GM19351 (cell line): ENCODE data around the gene AGBL4.

ENCODE experiments used
- ATAC-seq: cut with Tn5 transposase; IDR thresholded peaks from one replicate; pipeline ENCODE4 v1.9.1; 2021; ENCODE audit warnings: mild to moderate bottlenecking, moderate library complexity; ENCODE audit not compliant: unreplicated experiment

The AGBL4 gene

DNA sequence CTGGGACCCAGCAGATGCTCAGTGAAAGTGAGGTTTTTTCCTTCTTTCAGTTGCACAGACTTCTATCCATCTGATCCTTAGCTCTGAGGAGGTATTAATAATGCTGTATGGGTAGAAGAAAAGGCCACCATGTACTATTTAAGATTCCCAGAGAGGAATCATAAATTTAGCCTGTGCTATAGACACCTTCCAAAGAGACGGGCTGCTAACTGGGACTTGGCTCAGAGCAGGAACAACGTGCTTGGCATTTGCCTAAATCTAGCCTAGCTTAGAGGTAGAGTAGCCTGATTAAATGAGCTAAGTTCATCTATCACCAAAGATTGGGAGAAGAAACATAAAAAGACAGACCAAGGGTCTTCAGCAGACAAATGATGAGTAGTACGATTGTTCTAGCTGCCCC lies 1070.1 kb downstream of the AGBL4 start:
- ATAC-seq = no peak

DNA sequence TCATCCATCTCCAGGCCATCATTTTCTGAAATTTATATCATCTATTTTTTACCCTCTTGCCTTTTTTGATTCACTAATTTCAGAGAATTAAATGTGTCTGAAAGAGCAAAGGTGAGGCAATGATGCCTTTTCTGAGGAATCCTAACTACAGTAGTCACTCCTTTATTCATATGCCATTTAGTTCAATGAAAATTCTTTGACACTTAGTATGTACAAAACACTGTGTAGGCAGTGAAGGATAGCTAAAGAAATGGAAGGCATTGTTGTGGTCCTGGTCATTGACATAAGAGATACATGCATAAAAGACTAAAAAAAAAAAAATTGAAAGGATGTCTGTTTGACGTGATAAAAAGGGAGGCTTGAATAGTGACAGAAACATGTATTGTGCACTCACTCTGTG lies 1075.2 kb downstream of the AGBL4 start:
- no peak for ATAC-seq

DNA sequence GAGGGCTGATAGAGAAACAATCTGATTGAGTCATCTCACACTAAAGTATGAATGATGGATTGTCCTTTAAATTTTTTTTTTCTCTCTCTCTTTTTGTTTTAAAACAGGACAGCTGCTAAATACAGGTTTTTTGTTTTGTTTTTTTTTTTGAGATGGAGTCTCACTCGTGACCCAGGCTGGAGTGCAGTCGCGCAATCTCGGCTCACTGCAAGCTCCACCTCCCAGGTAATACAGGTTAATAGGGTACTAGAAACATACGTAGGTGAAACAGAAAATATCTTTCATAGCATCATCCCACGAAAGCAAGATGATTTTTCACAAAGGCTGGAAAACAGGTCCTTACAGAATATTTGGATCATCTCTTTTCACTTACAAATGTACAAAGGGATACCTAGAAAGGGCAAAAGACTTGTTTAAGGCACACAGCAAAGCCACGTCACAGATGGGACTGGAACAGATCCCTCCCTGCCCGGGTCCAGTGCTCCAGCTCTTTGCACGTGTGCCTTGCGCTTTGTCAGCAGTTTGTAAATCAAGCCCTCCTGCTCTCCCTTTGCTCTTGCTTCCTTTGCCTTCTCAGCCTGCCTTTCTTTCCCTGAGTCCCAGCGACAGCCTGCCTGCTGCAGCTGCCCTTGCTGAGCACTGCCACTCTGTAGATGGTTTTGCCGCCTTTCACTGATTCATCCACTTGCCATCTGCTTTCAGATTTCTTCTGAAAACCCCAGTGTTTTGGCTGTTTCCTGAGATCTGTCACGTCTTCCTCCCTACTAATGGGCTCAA lies 1075.8 kb downstream of the AGBL4 start:
- no peak for ATAC-seq

DNA sequence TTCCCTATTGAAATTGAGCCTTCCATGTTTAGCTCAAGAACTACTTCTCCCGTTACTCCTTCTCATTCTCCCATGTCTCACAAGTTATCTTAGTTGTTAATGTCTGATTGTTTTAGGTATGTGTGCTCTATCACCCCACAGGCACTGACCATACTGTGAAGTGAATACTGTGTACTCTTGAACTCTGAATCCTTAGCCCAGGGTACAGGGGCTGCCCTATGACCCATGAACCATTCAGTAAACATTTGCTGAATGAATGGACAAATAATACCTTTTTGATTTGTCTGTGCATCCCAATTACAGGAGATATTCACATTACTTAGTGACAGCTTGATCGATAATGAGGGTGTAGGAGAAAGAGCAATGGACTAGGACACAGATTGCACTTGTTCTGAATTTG lies 1077.7 kb downstream of the AGBL4 start:
- no peak for ATAC-seq

DNA sequence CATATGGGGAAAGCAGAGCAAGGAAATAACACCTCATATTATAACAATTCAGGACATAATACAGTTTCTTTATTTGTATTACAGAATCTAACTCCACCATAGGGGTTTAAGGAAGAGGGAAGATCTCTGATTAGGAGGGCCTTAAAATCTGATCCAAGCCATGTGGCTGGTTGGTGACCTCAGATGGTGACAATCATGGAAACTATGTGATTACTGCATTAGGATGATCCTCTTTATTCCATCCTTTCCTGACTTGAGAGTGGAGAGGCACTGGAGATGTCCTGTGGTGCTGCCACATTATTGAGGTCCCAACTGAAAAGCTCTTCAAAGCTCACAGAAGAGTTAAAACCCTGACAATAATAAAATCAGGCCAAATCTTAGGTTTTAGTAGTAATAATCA lies 1078.9 kb downstream of the AGBL4 start:
- ATAC-seq = no peak

DNA sequence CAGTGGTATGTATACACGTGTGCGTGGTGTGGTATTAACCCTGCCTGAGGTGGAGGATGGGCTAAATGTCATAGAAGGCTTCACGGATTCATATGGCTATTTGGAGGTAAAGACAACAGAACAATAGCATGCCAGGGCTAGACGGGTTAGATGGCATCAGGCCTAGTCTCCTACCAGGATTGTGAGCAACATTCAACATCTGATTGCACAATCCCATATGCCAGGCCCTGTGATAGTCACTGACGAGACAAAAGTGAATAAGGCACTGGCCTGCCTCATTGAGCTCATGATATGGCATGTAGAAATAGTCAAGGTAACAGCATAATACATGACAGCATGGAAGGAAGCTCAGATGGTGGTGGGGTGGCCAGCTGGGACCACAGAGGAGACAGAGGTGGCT lies 1079.9 kb downstream of the AGBL4 start:
- no peak for ATAC-seq

DNA sequence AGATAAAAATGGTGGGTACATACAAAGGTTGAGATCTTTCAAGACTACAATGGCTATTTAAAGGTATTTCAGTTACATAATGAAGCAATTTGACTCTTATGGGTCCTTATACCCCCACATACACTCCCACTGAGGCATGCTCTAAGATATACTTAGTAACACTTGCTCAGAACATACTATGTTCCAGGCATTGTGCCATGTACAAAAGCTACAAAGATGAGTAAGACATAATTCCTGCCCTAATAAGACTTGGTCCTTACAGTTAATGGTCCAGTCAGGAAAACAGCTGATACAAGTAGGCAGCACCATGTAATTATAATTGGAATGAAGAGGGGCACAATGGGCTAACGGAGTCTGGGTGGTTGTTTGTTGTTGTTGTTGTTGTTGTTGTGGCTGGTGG lies 1080.4 kb downstream of the AGBL4 start:
- ATAC-seq = no peak

DNA sequence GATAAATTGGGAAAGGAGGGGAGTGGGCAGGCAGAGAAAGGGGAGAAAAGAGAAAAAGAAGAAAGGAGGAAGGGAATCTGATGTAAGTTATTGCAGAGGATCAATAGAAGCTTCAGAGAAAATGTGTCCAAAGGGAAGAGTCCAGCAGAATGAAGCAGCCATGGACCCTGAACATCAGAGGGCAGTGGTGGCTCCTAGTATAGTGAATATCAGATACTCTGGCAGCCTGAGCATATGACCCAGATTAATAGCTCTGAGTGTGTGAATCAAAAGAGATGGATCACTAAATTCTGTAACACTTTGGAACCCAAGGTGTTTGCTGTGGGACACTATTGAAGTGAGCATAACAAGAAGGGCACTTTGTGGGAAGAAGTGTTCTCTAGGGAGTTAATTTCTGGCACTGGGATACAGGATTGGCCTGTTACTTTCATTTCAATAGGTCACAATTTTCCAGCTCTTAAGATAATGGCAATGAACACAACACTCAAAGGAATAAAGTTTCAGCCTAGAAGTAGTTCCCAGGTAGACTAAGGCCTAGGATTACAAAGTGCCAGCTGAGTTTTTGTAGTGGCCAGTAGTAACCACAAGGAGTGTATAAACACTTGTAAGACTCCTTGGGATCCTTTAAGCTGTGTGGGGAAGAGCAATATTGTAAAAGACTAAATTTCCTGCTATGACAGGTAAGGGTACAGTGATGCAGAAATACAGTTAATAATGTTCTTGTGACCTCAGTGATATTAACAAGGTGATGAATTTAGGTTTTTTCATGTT lies 1082.6 kb downstream of the AGBL4 start:
- no peak for ATAC-seq

DNA sequence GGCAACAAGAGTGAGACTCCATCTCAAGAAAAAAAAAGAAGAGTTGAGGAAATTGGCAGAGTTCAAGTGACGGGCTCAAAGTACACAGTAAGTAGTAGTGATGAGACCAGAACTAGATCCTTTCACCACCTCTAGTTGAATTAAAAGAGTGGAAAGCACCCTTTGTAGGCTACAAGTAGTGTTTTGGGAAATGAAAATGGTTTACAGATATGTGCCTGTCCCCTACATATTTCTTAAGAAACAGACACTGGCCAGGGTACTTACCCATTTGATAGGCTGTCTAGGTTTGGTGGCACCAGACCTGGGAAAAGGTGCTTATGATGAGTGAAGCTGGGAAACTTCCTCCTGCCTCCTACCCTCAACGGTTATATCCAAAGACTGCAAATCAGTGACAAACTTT lies 1083.4 kb downstream of the AGBL4 start:
- no peak for ATAC-seq

DNA sequence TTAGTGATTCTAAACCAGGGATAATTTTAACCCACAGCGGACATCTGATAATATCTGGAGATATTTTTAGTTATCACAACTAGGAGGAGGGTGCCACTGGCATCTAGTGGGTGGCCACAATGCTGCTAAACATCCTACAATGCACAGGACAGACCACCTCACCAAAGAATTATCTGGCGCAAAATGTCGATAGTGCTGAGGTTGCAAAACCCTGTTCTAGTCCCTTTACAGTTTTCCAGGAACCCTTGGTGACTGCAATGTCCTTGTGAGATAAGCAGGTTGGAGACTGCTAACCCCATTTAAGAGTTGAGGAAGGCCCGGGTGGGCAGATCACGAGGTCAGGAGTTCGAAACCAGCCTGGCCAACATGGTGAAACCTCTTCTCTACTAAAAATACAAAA lies 1083.9 kb downstream of the AGBL4 start:
- ATAC-seq = no peak

DNA sequence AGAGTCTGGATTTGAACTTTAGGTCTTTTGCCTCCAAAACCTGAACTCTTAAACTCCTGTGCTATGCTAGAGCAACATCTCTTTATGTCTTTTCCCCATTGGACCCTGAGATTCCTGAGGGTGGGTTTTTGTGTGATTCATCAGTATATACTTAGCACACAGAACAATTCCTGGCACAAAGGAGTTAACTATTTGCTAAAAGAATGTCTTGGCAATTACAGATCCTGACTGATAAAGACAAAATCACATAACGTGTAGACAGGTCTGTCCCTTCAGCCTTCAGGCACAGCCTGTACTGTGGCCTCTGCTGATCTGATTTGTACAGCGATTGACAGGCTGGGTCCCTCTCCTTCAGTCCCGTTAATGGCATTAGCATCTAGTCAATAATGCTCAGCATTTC lies 1084.7 kb downstream of the AGBL4 start:
- ATAC-seq = no peak

DNA sequence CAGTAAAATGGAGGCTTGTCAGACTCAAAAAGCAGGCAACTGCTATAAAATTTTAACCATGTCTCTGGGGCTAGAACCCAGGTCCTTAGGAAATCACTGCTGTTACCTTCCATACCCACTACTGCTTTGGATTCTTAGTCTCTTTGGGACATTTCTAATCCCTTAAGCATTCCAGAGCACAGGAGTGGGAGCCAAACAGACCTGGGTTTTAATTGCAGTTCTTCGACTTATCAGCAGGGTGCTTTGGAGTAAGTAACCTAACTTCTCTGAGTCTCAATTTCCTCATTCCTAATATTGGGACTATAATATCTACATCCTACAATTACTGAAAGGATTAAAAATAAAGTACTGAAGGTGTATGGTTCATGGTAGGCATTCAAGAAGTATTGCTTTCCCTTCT lies 1086.0 kb downstream of the AGBL4 start:
- ATAC-seq = no peak

DNA sequence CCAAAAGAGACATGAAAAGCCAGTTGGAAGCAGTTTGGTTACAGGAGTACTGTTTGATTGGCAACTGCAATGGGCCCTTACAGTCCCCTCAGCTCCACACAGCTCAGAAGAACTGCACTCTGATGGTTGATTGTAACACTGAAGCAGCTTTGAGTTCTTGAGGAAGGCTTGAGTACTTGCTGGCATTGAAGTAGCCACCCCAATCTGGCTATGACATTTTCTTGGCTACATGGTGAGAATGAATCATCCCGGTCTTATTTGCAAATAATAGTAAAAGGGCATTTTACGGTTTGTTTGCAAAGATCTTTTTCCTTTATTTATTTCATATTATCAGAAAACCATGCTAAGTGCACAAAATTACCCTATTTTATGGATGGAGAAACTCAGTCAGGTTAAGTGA lies 1087.3 kb downstream of the AGBL4 start:
- ATAC-seq = no peak

DNA sequence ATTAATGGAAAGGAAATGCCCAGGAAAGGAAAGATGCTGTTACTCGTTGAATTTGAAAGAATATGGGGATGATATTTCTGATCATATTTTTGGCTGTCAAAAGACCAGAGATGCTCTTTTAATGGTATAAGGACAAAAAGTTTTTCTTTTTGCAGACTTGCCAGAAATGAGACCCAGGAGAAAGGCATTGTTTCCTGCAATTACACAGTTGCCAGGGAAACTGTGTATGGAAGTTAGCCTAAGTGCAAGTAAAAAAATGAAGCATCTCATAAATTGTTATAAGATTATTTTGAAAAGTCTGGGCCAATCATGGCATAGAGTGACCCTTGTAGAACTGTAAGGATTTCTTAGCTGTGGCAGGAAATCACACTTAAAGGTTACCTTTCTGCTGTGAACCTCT lies 1091.4 kb downstream of the AGBL4 start:
- ATAC-seq = no peak

DNA sequence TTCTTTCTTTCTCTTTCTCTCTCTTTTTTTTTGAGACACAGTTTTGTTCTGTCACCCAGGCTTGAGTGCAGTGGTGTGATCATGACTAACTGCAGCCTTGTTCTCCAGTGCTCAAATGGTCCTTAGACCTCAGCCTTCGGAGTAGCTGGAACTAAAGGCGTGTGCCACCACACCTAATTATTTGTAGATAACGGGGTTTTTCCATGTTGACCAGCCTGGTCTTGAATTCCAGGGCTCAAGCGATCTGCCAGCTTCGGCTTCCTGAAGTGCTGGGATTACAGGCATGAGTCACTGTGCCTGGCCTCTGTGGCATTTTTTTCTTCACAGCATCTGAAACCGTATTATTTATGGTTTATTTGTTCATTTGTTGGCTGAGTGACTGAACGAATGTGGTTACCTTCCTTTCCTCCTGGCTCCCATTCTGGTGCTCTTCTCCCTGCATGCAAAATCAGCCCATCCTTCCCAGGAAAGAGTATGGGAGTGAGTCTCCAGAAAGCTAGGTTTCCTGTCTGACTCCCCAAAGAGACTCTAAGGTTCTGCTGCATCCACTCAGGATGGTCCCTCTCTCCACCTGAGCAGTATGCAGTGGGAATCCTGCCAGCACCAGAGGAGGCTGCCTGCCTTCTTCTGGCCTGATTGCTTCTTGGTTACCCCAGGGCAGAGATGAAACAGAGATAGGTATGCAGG lies 1092.1 kb downstream of the AGBL4 start:
- no peak for ATAC-seq

DNA sequence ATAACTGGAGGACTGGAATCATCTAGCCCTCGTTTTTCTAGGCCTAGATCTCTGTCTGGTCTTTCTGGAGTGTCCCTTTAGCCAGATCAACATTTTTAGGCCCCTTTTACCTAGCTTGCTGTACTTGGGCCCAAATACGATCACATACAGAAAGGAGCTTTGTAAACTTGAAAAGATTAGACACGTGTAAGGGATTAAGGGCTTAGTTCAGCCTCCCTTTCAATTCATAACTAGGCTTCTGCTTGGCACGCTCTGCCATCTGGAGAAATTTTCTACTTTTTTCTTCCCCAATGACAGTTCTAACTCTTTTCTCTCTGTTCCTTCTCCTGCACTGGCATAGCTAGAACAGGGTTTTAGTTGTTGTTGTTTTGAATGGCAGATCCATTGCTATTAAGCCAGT lies 1093.7 kb downstream of the AGBL4 start:
- no peak for ATAC-seq

DNA sequence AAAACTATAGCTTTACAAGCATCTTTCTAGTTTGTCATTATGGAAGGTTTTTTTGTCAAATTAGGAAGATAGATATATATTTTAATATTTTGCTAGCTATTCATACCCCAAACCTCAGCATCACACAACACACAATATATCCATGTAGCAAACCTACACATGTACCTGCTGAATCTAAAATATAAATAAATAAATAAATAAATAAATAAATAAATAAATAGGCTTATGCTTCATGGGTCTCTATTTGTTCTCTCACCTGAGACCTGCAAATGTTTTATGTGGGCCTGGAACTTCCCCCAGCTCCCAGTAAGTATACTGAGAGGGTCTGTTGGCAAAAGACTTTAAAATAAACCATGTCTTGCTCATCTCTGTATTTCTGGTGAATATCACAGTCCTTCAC lies 1099.7 kb downstream of the AGBL4 start:
- no peak for ATAC-seq

DNA sequence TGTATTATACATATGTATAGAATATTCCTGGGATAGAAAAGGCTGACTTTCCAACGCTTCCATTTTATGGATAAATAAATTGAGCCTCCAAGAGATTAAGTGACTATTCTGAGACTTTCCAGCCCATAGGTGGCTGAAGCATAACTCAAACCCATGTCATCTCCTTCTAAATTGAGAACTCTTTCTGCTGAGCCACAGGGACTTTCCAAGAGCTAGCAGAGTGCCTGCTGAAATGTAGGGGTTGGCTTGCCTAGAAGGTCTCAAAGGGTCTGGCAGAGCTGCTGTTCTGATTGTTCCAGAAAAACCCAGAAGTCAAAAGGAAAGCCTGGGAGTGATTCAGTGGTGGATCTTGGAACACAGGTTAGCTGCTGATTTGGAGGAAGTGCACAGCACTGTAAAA lies 1100.6 kb downstream of the AGBL4 start:
- no peak for ATAC-seq

DNA sequence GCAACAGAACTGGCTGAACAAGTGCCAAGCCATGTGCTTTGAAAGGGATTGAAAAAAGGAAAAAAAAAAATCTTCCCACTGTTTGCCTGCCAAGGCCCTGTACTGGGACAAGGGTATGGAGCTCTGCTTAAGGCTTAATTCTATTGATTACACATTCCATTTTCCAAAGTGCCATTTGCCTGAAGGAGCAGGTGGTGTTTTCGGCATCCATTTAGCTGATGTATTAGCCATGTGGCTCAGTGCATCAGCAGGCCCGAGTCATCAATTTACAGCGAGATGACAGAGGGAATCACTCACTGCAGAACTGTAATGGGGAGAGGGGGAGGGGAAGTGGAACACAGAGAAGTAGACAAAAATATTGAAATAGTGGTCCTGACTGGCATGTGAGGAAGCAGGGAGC lies 1102.9 kb downstream of the AGBL4 start:
- ATAC-seq = no peak

DNA sequence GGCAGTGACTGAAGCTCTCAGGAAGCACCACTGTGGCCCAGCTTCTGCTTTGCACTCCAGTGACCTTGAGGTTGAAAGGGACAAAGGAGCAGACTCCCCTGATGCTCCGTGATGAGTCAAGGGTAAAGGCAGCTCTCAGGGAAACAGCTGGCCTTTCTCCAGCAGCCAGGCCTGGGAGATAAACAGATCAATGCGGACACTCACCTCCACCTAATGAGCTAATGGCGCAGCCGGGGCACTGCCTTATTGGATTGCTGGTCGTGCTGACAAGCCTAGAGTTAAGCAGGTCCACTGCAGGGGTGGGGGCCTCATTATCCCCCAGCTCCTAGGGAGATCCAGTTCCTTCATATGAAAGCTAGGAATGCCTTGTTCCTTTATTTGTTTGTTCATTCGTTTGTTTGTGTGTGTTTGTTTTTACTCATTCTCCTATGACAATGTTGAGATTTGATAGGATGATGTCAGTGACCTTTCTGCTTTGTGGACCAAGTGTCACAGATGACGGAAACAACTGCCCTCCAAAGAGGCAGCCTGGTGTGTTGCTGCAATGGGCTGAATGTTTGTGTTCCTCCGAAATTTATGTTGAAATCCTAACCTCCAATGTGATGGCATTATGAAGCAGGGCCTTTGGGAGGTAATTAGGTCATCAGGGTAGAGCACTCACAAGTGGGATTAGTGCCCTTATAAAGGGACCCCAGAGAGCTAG lies 1105.7 kb downstream of the AGBL4 start:
- no peak for ATAC-seq

DNA sequence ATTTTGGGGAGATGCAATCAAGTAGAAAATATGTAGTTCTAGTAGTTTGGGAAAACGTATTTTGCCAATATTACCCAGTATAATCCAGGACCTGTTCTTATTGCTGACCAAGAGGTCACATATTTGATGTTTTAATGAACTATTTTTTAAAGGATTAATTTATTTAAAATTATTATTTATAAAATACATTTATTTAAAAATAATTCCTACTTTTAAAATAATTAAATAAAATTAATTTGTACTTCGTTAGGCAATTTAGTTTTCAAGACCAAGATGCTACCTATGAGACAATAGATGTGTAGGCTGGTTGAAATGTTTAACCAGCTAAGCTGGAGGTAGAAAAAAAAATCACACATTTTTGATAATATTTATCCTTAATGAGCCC lies 1106.7 kb downstream of the AGBL4 start:
- no peak for ATAC-seq
